Lower leg skin (tissue), 3 donors: Measurements from ENCODE around the gene SLC39A9.

Experiments
- POLR2A ChIP-seq, 2 donors: fragments of 450-650 bp; IDR thresholded peaks; one replicate each; pipeline ENCODE4 v1.6.1; 2016 to 2017; ENCODE audit warnings: antibody characterized with exemption in 2 of 2, mild to moderate bottlenecking in 1 of 2, moderate library complexity in 1 of 2
- TF ChIP-seq, protein P1 (sequence below), 3 donors: fragments of 450-650 bp; IDR thresholded peaks; one replicate each; pipeline ENCODE4 v1.5.1; 2016; ENCODE audit warnings: antibody characterized with exemption in 3 of 3, mild to moderate bottlenecking in 3 of 3, moderate library complexity in 2 of 3

DNA sequence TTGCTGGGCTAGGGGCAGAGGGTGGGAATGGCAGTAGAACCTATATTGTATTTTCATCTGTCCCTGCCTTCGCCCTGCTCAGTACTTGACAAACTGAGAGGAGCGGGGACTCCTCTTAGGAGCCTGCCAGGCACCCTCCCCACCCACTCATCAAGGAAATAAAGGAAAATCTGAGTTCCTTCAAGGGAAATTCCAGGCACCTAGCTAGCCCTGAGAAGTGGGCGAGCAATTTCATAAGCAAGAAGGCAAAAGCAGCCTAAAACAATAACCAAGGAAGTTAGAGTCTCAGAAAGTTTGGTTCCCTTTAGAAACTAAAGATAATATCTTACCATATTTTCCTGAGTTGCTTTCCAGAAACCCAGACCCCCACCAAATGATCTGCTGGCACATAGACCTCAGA is 75.5 kb downstream of the SLC39A9 start:
- TF ChIP-seq, protein P1, sequence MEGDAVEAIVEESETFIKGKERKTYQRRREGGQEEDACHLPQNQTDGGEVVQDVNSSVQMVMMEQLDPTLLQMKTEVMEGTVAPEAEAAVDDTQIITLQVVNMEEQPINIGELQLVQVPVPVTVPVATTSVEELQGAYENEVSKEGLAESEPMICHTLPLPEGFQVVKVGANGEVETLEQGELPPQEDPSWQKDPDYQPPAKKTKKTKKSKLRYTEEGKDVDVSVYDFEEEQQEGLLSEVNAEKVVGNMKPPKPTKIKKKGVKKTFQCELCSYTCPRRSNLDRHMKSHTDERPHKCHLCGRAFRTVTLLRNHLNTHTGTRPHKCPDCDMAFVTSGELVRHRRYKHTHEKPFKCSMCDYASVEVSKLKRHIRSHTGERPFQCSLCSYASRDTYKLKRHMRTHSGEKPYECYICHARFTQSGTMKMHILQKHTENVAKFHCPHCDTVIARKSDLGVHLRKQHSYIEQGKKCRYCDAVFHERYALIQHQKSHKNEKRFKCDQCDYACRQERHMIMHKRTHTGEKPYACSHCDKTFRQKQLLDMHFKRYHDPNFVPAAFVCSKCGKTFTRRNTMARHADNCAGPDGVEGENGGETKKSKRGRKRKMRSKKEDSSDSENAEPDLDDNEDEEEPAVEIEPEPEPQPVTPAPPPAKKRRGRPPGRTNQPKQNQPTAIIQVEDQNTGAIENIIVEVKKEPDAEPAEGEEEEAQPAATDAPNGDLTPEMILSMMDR (IDR thresholded peaks at IDR 0.05) = no peak
- no peak for TF ChIP-seq POLR2A (IDR thresholded peaks at IDR 0.05)
